PC-3 (cell line): ENCODE data around the gene SHMT1. TPM values are rescaled to one million over a fixed set of nuclear protein-coding genes. Genes with fewer than 3 reads are reported as not detected.

Source experiments
- ATAC-seq: fragments of 200-7000 bp; cut with Tn5 transposase; 2 replicates; pipeline ENCODE4 v1.9.1; 2020; ENCODE audit warnings: mild to moderate bottlenecking, moderate library complexity
- BruUV-seq: library from RNA; stranded (reverse); fragments of 400-500 nt; replicated peaks from 2 replicates; lab custom pipeline; 2021; lab: Mats Ljungman, UMichigan
- CTCF ChIA-PET: fragments of 300-600 bp; sonication (Branson Sonifier 250); formaldehyde crosslinking; loops from one replicate; lab custom pipeline; 2022; ENCODE audit warnings: antibody characterized with exemption; lab: Charles Lee
- POLR2A ChIA-PET: fragments of 300-600 bp; sonication (Branson Sonifier 250); formaldehyde crosslinking; loops from one replicate; lab custom pipeline; 2022; ENCODE audit warnings: antibody characterized with exemption; ENCODE audit not compliant: unreplicated experiment; lab: Charles Lee
- DNase-seq: peaks from one replicate; pipeline ENCODE4 v3.0.0-alpha.2; 2015
- H2AFZ ChIP-seq: fragments of 300-600 bp; sonication (generic); 2 replicates; pipeline ENCODE4 v1.6.0; 2016; ENCODE audit warnings: antibody characterized with exemption, low read length
- H3F3A ChIP-seq: fragments of 300-600 bp; sonication (generic); one replicate; pipeline ENCODE4 v1.6.0; 2017; ENCODE audit warnings: antibody characterized with exemption, low read length, control low read depth, mild to moderate bottlenecking; ENCODE audit not compliant: unreplicated experiment
- H3K27ac ChIP-seq: fragments of 300-600 bp; sonication (generic); 2 replicates; pipeline ENCODE4 v1.5.1; 2016; ENCODE audit warnings: mild to moderate bottlenecking, low read length
- H3K27me3 ChIP-seq: fragments of 300-600 bp; sonication (generic); 2 replicates; pipeline ENCODE4 v1.6.1; 2016; ENCODE audit warnings: low read length, mixed read lengths
- H3K36me3 ChIP-seq: fragments of 300-600 bp; sonication (generic); 2 replicates; pipeline ENCODE4 v1.6.1; 2016; ENCODE audit warnings: low read depth, mixed run types, low read length, mixed read lengths
- H3K4me1 ChIP-seq: fragments of 300-600 bp; sonication (generic); 2 replicates; pipeline ENCODE4 v1.5.1; 2016; ENCODE audit warnings: low read length; ENCODE audit not compliant: insufficient read depth
- H3K4me2 ChIP-seq: fragments of 300-600 bp; sonication (generic); 2 replicates; pipeline ENCODE4 v1.6.0; 2016; ENCODE audit warnings: low read length
- H3K4me3 ChIP-seq: fragments of 300-600 bp; sonication (generic); 2 replicates; pipeline ENCODE4 v1.5.1; 2016; ENCODE audit warnings: mild to moderate bottlenecking, low read length, mixed read lengths
- H3K79me2 ChIP-seq: fragments of 300-600 bp; sonication (generic); 2 replicates; pipeline ENCODE4 v1.6.1; 2017; ENCODE audit warnings: low read length, mixed read lengths
- H3K9ac ChIP-seq: fragments of 300-600 bp; sonication (generic); 2 replicates; pipeline ENCODE4 v1.6.0; 2016; ENCODE audit warnings: mild to moderate bottlenecking, low read length
- H3K9me2 ChIP-seq: fragments of 300-600 bp; sonication (generic); replicated peaks from 2 replicates; pipeline ENCODE4 v1.6.1; 2016; ENCODE audit warnings: mixed run types, low read length, mixed read lengths
- H3K9me3 ChIP-seq: fragments of 300-600 bp; sonication (generic); 2 replicates; pipeline ENCODE4 v1.6.1; 2016; ENCODE audit warnings: low read length, mixed read lengths
- H4K20me1 ChIP-seq: fragments of 300-600 bp; sonication (generic); 2 replicates; pipeline ENCODE4 v1.6.1; 2016; ENCODE audit warnings: low read length, mixed read lengths
- CTCF ChIP-seq: fragments of 300-600 bp; sonication (generic); conservative IDR thresholded peaks from 2 replicates; pipeline ENCODE4 v1.5.1; 2017; ENCODE audit warnings: antibody characterized with exemption, low read depth, mild to moderate bottlenecking, low read length
- EZH2 ChIP-seq: fragments of 300-600 bp; sonication (generic); IDR thresholded peaks from one replicate; pipeline ENCODE4 v1.6.1; 2017; ENCODE audit warnings: antibody characterized with exemption, mild to moderate bottlenecking, low read length; ENCODE audit not compliant: unreplicated experiment
- EZH2phosphoT487 ChIP-seq: fragments of 300-600 bp; sonication (generic); IDR thresholded peaks from 2 replicates; pipeline ENCODE4 v1.6.1; 2018; ENCODE audit warnings: mild to moderate bottlenecking, antibody characterized with exemption, low read length, borderline replicate concordance
- intact Hi-C: fragments of 100-400 bp; cut with micrococcal nuclease; formaldehyde crosslinking; loops from 2 replicates; pipeline ENCODE4 v1.9.0; 2023
- total RNA-seq: library from RNA; depleted of rRNA; stranded (reverse); fragments of >200 nt; gene quantifications from 2 replicates; pipeline ENCODE4 v1.2.3, GENCODE V29; 2014

The SHMT1 gene
- total RNA-seq, 1 experiment from 2014 or later = 61.5 TPM

GRCh38 chr17:18326039-18326438 lies 37.3 kb downstream of the SHMT1 start:
- Histone ChIP-seq H3F3A (no peaks in the 10 kb centered on the region), H3K9me2 (no peaks in the 10 kb centered on the region), H3K79me2 (peaks cover 8% of the 10 kb centered on the region), H2AFZ (no peak overlapping the region), H3K27ac (no peak overlapping the region), H3K4me3 (no peak overlapping the region), H4K20me1 (no peaks in the 10 kb centered on the region), H3K36me3 (peaks cover 34% of the 10 kb centered on the region), H3K9me3 (no peaks in the 10 kb centered on the region), H3K27me3 (no peaks in the 10 kb centered on the region), H3K4me1 (no peaks in the 10 kb centered on the region), H3K4me2 (no peak overlapping the region), H3K9ac (no peak overlapping the region)
- DNase-seq = no peak
- ATAC-seq = no peak
- ChIA-PET CTCF (no interaction called here), POLR2A (no interaction called here)
- intact Hi-C loops = no loop called here
- TF ChIP-seq EZH2phosphoT487 = no peak
- TF ChIP-seq CTCF = no peak
- TF ChIP-seq EZH2 = no peak
- BruUV-seq = no TSS peak

- H3K79me2 ChIP-seq = peaks cover 23% of the 10 kb centered on the region
- H2AFZ ChIP-seq = no peak overlapping the region
- H3K4me1 ChIP-seq = peaks cover 8% of the 10 kb centered on the region; the same call in 1 of the 2 replicates
- TF ChIP-seq CTCF = no peak
- no peak for TF ChIP-seq EZH2phosphoT487
- TF ChIP-seq EZH2 = no peak
- H3K9me3 ChIP-seq = no peaks in the 10 kb centered on the region
- no peak for ATAC-seq
- no peaks in the 10 kb centered on the region for H3F3A ChIP-seq
- ChIA-PET POLR2A (interaction anchor here (0.7 kb wide), 1 partner anchor 10 kb away, joined by 3 read pairs; the partner anchor contains the start of gene TOP3A), CTCF (interaction anchor here (0.6 kb wide), 1 partner anchor 218 kb away, joined by 3 read pairs; no protein-coding TSS in a partner anchor)
- no peak overlapping the region for H3K9ac ChIP-seq
- no TSS peak for BruUV-seq
- no peak overlapping the region for H3K27ac ChIP-seq
- H3K27me3 ChIP-seq = no peaks in the 10 kb centered on the region
- no peak overlapping the region for H3K4me3 ChIP-seq
- intact Hi-C loops = no loop called here
- no peaks in the 10 kb centered on the region for H3K9me2 ChIP-seq
- peaks cover 29% of the 10 kb centered on the region for H3K36me3 ChIP-seq
- H4K20me1 ChIP-seq = peaks cover under 1% of the 10 kb centered on the region; the same call in 1 of the 2 replicates
- no peak for DNase-seq
- no peak overlapping the region for H3K4me2 ChIP-seq
Measured at GRCh38 chr17:18324140-18325050, 39.0 kb downstream of the SHMT1 start.
